ENCODE results near the gene CHPF2.

CHPF2 gene

DNA sequence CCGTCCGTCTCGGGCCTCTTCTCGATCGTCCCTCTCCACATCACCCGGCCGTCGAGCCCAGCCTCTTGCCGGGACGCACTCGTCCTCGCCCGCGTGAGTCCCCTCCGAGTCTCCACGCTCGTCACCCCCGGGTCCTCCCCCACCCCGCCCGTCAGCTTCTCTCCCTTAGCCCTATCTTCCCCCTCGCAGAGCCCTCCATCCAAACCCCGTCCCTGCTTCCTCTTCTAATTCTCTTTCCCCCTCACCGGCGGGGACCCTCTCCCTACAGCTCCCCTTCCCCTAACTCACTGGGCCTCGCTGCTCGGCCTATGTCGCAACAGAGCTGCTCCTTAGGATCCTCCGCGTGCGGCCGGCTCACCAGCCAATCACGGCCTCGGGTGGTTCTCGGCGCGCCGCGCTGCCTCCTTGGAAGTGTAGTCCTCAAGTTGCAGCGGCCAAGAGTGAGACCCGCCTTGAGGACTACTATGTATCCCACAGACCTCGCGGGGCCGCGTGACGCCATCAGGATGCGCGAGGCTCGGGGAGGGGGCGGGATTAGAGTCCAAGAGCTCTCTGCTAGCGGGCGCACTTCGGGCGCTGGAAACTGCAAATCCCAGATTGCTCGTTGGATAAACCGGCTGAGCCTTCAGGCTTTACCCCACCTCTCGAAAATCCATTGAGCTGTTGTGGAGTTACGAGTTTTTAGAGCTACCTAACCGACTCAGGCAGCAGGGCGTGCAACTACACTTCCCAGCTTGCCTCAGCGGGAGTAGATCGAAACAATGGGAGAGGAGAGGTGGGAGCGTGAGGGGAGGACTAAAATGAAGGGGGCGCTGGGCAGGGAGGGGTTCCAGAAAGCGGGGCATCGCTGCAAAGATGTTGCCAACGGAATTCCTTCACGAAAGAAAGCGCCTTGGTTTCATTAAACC lies 5.2 kb upstream of the CHPF2 start, which contains the start of gene ABCF2:
ABCF2 (minus strand) TSS at position 331 of the 908 bp plus-strand sequence. CDS start 747 bp downstream, outside the sequence.
- H3K27ac ChIP-seq, result peak within 1 kb of the TSS; percentile 89
- no peak for TF ChIP-seq ZFX (IDR thresholded peaks at IDR 0.05; ENCODE audit: borderline replicate concordance)
- TF ChIP-seq, protein P1, sequence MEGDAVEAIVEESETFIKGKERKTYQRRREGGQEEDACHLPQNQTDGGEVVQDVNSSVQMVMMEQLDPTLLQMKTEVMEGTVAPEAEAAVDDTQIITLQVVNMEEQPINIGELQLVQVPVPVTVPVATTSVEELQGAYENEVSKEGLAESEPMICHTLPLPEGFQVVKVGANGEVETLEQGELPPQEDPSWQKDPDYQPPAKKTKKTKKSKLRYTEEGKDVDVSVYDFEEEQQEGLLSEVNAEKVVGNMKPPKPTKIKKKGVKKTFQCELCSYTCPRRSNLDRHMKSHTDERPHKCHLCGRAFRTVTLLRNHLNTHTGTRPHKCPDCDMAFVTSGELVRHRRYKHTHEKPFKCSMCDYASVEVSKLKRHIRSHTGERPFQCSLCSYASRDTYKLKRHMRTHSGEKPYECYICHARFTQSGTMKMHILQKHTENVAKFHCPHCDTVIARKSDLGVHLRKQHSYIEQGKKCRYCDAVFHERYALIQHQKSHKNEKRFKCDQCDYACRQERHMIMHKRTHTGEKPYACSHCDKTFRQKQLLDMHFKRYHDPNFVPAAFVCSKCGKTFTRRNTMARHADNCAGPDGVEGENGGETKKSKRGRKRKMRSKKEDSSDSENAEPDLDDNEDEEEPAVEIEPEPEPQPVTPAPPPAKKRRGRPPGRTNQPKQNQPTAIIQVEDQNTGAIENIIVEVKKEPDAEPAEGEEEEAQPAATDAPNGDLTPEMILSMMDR (IDR thresholded peaks at IDR 0.05), result peak; percentile 28; the same call in 1 of the 2 replicates

GRCh38 chr7:151228024-151228866 lies 4.0 kb upstream of the CHPF2 start:
- TF ChIP-seq, protein P1 (IDR thresholded peaks at IDR 0.05), result no peak
- TF ChIP-seq ZFX (IDR thresholded peaks at IDR 0.05; ENCODE audit: borderline replicate concordance), result no peak
- peak overlapping the region; percentile 89 for H3K27ac ChIP-seq

DNA sequence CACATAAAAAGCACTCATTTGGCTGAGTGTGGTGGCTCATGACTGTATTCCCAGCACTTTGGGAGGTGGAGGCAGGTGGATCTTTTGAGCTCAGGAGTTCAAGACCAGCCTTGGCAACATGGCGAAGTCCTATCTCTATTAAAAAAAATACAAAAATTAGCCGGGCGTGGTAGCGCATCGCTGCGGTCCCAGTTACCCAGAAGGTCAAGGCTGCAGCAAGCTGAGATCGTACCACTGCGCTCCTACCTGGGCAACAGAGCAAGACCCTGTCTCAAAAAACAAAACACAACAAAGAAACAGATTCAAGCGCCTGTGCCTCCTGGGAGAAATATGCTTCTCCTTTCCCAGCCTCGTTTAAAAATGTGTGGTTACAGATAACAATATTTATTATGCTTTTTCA lies 3.0 kb upstream of the CHPF2 start:
- TF ChIP-seq, protein P1 (IDR thresholded peaks at IDR 0.05), result no peak
- no peak for TF ChIP-seq ZFX (IDR thresholded peaks at IDR 0.05; ENCODE audit: borderline replicate concordance)
- no peak overlapping the region for H3K27ac ChIP-seq

- TF ChIP-seq ZFX (IDR thresholded peaks at IDR 0.05; ENCODE audit: borderline replicate concordance), result no peak
- TF ChIP-seq, protein P1 (IDR thresholded peaks at IDR 0.05), result no peak
- no peak overlapping the region for H3K27ac ChIP-seq
These were observed 1.2 kb upstream of the CHPF2 start for GRCh38 chr7:151231080-151231479.

GRCh38 chr7:151232917-151233701 lies 826 bp downstream of the CHPF2 start:
- H3K27ac ChIP-seq, result peak overlapping the region; percentile 70
- no peak for TF ChIP-seq ZFX (IDR thresholded peaks at IDR 0.05; ENCODE audit: borderline replicate concordance)
- TF ChIP-seq, protein P1 (IDR thresholded peaks at IDR 0.05), result no peak

DNA sequence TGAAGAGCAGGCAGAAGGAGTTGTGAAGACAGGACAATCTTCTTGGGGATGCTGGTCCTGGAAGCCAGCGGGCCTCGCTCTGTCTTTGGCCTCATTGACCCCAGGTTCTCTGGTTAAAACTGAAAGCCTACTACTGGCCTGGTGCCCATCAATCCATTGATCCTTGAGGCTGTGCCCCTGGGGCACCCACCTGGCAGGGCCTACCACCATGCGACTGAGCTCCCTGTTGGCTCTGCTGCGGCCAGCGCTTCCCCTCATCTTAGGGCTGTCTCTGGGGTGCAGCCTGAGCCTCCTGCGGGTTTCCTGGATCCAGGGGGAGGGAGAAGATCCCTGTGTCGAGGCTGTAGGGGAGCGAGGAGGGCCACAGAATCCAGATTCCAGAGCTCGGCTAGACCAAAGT lies 1.5 kb downstream of the CHPF2 start:
- TF ChIP-seq, protein P1 (IDR thresholded peaks at IDR 0.05), result no peak
- no peak for TF ChIP-seq ZFX (IDR thresholded peaks at IDR 0.05; ENCODE audit: borderline replicate concordance)
- H3K27ac ChIP-seq, result peak overlapping the region; percentile 70

Measured in 22Rv1 (cell line).